Brain microvascular endothelial cell (primary cell): ENCODE measurements around the gene PIM3.

Experiments used
- DNase-seq: peaks from one replicate; pipeline ENCODE4 v3.0.0-alpha.2; 2020
- H3K27ac ChIP-seq: fragments of 250-450 bp; sonication (Bioruptor Pico); 2 replicates; pipeline ENCODE4 v1.5.1; 2020; ENCODE audit warnings: mild to moderate bottlenecking, moderate library complexity
- H3K27me3 ChIP-seq: fragments of 250-450 bp; sonication (Bioruptor Pico); replicated peaks from 2 replicates; pipeline ENCODE4 v1.5.1; 2020; ENCODE audit warnings: mild to moderate bottlenecking
- H3K36me3 ChIP-seq: fragments of 250-450 bp; sonication (Bioruptor Pico); replicated peaks from 2 replicates; pipeline ENCODE4 v1.5.1; 2020; ENCODE audit warnings: mild to moderate bottlenecking
- H3K4me3 ChIP-seq: 2 replicates; pipeline ENCODE4 v1.5.1; 2011; ENCODE audit warnings: low read depth, mild to moderate bottlenecking, control low read depth, low read length, moderate library complexity
- in situ Hi-C: cut with HindIII; loops from 2 replicates; pipeline ENCODE4 v1.10.0; 2017; ENCODE audit warnings: low sequenced_read_pairs, low pct_ligation_motif_present
- TF ChIP-seq, protein P1 (sequence below): IDR thresholded peaks from 2 replicates; pipeline ENCODE4 v1.5.1; 2011; ENCODE audit warnings: low read depth, mild to moderate bottlenecking, moderate library complexity, low read length, control low read depth, inconsistent platforms; ENCODE audit errors: missing control alignments

Gene PIM3

GRCh38 chr22:49966041-49966773 lies 5.6 kb downstream of the PIM3 start:
- Histone ChIP-seq H3K36me3 (peaks cover 20% of the 10 kb centered on the region), H3K27ac (no peak overlapping the region), H3K4me3 (no peak overlapping the region), H3K27me3 (no peaks in the 10 kb centered on the region)
- no peak for DNase-seq
- in situ Hi-C loops: no loop called here
- TF ChIP-seq, protein P1, sequence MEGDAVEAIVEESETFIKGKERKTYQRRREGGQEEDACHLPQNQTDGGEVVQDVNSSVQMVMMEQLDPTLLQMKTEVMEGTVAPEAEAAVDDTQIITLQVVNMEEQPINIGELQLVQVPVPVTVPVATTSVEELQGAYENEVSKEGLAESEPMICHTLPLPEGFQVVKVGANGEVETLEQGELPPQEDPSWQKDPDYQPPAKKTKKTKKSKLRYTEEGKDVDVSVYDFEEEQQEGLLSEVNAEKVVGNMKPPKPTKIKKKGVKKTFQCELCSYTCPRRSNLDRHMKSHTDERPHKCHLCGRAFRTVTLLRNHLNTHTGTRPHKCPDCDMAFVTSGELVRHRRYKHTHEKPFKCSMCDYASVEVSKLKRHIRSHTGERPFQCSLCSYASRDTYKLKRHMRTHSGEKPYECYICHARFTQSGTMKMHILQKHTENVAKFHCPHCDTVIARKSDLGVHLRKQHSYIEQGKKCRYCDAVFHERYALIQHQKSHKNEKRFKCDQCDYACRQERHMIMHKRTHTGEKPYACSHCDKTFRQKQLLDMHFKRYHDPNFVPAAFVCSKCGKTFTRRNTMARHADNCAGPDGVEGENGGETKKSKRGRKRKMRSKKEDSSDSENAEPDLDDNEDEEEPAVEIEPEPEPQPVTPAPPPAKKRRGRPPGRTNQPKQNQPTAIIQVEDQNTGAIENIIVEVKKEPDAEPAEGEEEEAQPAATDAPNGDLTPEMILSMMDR: no peak

DNA sequence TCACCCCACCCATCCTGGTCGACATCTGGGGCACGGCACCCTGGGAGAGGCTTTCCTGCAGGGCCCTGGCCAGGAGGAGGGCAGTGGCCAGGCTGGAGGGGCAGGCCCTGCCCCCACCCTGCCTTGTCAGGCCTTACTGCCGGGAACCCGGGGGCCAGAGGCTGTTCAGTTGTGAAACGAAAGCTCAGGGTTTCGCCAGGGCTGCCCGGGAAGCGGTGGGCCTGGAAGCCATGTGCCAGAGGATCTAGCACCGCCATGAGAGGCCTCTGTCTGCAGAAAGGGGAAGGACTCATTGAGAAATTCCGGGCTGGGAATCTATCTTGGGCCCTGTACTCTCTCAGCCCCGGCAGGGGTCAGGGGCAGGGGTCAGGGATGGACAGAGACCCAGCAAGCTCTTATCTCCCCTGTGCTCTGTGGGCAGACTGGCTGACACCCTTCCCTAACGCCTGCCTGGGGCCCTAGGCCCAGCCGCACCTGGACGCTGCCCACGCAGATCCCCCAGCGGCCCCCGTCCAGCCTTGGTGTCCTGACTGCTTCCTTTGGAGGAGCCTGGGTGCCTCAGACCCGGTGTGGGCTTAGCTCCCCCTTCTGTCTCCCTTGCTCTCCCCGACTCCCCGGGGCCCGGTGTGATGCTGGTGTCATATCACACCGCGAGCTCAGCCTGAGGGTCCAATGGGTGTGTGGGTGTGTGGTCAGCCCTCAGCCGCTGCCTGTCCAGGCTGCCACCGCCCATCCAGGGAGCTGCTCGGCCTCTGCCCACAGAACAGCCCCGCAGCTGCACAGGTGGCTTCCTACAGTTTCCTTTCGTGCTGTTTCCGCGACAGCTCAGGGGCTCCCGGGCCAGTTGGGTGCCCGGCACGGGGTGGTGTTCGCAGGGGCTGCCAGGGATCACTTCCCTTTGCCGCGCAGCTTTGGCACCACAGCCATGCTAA lies 6.5 kb downstream of the PIM3 start:
- in situ Hi-C loops: no loop called here
- Histone ChIP-seq H3K27ac (no peak overlapping the region), H3K4me3 (no peak overlapping the region), H3K27me3 (no peaks in the 10 kb centered on the region), H3K36me3 (peaks cover 16% of the 10 kb centered on the region)
- DNase-seq: no peak
- TF ChIP-seq, protein P1: no peak

GRCh38 chr22:49967706-49968208 lies 7.2 kb downstream of the PIM3 start:
- TF ChIP-seq, protein P1: no peak
- no peak for DNase-seq
- H3K36me3 ChIP-seq: peaks cover 13% of the 10 kb centered on the region
- H3K27me3 ChIP-seq: no peaks in the 10 kb centered on the region
- in situ Hi-C loops: no loop called here
- H3K27ac ChIP-seq: no peak overlapping the region
- H3K4me3 ChIP-seq: no peak overlapping the region

GRCh38 chr22:49968313-49968830 lies 7.8 kb downstream of the PIM3 start:
- TF ChIP-seq, protein P1: no peak
- H3K36me3 ChIP-seq: peaks cover 7% of the 10 kb centered on the region

GRCh38 chr22:49968831-49969661 lies 8.5 kb downstream of the PIM3 start:
- TF ChIP-seq, protein P1: no peak
- Histone ChIP-seq H3K36me3 (peaks cover 5% of the 10 kb centered on the region), H3K27me3 (no peaks in the 10 kb centered on the region), H3K4me3 (no peak overlapping the region), H3K27ac (no peak overlapping the region)
- in situ Hi-C loops: no loop called here
- no peak for DNase-seq

More at GRCh38 chr22:49968313-49968830, 7.8 kb downstream of the PIM3 start:
- Histone ChIP-seq H3K27ac (no peak overlapping the region), H3K27me3 (no peaks in the 10 kb centered on the region), H3K4me3 (no peak overlapping the region)
- in situ Hi-C loops: no loop called here
- DNase-seq: no peak
